HepG2 (cell line): Measurements from ENCODE around the gene ZNF394. TPM values are rescaled to one million over a fixed set of nuclear protein-coding genes. Genes with fewer than 3 reads are reported as not detected.

Experiments
- EP300 ChIP-seq, 3 experiments: sonication (generic) in 1 of 3; formaldehyde crosslinking in 1 of 3; IDR thresholded peaks; 2 replicates each; pipeline versions ENCODE4 v1.5.1 to v1.6.1; 2011 to 2020; ENCODE audit warnings: low read depth in 2 of 3, low read length in 2 of 3, borderline replicate concordance in 1 of 3, improper control_type of control experiment in 1 of 3, mild to moderate bottlenecking in 1 of 3, missing genetic modification reagents in 1 of 3, moderate library complexity in 1 of 3
- HHEX ChIP-seq: IDR thresholded peaks from 2 replicates; pipeline ENCODE4 v1.6.1; 2016; ENCODE audit warnings: control low read depth
- MATR3 ChIP-seq: sonication (generic); formaldehyde crosslinking; IDR thresholded peaks from 2 replicates; pipeline ENCODE4 v1.4.0; 2020; ENCODE audit warnings: missing genetic modification reagents
- NR1H2 ChIP-seq: sonication (generic); formaldehyde crosslinking; IDR thresholded peaks from 2 replicates; pipeline ENCODE4 v1.8.1; 2022; ENCODE audit warnings: low read depth, missing genetic modification reagents, borderline replicate concordance
- ZHX2 ChIP-seq, 2 experiments: sonication (generic) in 1 of 2; formaldehyde crosslinking in 1 of 2; IDR thresholded peaks; 2 replicates each; pipeline versions ENCODE4 v1.6.1 to v1.9.0; 2014 to 2022; ENCODE audit warnings: antibody characterized with exemption in 1 of 2, borderline replicate concordance in 1 of 2, inconsistent platforms in 1 of 2, low read depth in 1 of 2, missing genetic modification reagents in 1 of 2
- ZNF276 ChIP-seq: sonication (generic); formaldehyde crosslinking; IDR thresholded peaks from 2 replicates; pipeline ENCODE4 v1.4.0; 2020; ENCODE audit warnings: mild to moderate bottlenecking, low read depth, missing genetic modification reagents
- ZNF333 ChIP-seq: sonication (generic); formaldehyde crosslinking; IDR thresholded peaks from 2 replicates; pipeline ENCODE4 v1.4.0; 2020; ENCODE audit warnings: mild to moderate bottlenecking, missing genetic modification reagents, borderline replicate concordance
- ZNF350 ChIP-seq: sonication (generic); formaldehyde crosslinking; IDR thresholded peaks from 2 replicates; pipeline ENCODE4 v1.4.0; 2020; ENCODE audit warnings: mild to moderate bottlenecking, low read depth, missing genetic modification reagents, borderline replicate concordance
- ZNF354B ChIP-seq: sonication (generic); formaldehyde crosslinking; IDR thresholded peaks from 2 replicates; pipeline ENCODE4 v1.8.0; 2022; ENCODE audit warnings: mild to moderate bottlenecking, missing genetic modification reagents
- ZNF605 ChIP-seq: sonication (generic); formaldehyde crosslinking; IDR thresholded peaks from 2 replicates; pipeline ENCODE4 v1.8.0; 2022; ENCODE audit warnings: mild to moderate bottlenecking, missing genetic modification reagents
- ZNF646 ChIP-seq: sonication (generic); formaldehyde crosslinking; IDR thresholded peaks from 2 replicates; pipeline ENCODE4 v1.9.0; 2021; ENCODE audit warnings: mild to moderate bottlenecking, missing genetic modification reagents
- ZNF777 ChIP-seq: sonication (generic); formaldehyde crosslinking; IDR thresholded peaks from 2 replicates; pipeline ENCODE4 v1.4.0; 2020; ENCODE audit warnings: missing genetic modification reagents
- polyA plus RNA-seq, 8 experiments: library from polyadenylated mRNA; depleted of rRNA in 3 of 8; stranded (reverse) in 7 of 8; unstranded in 1 of 8; fragments of >200 nt; fragmentation: Illumina TruSeq in 4 of 8; extraction: Trizol in 4 of 8; gene quantifications; 2 replicates each; pipeline versions ENCODE4 v1.2.1 to v1.2.3, GENCODE V29; 2011 to 2016; ENCODE audit warnings: low read depth in 4 of 8, missing spikeins in 1 of 8, mixed read lengths in 1 of 8; ENCODE audit not compliant: insufficient read depth in 1 of 8
- total RNA-seq, 5 experiments: library from RNA; depleted of rRNA; stranded (reverse); fragments of >200 nt; fragmentation: Illumina TruSeq; extraction: Trizol; gene quantifications; 2 replicates each; pipeline ENCODE4 v1.2.3, GENCODE V29; 2016; ENCODE audit warnings: low read depth in 1 of 5

ZNF394 gene
- total and polyA plus RNA-seq, 2 of the 13 experiments (the other 11 are each of a cell fraction or from before 2014, with no cell fraction given) = 7.8 to 19.6 TPM

- TF ChIP-seq ZHX2 (IDR thresholded peaks at IDR 0.05; ENCODE audit: low read depth) (peak; percentile 78), ZHX2 (CRISPR knock-in tag; IDR thresholded peaks at IDR 0.05; ENCODE audit: borderline replicate concordance) (no peak), MATR3 (no peak), ZNF646 (CRISPR knock-in tag) (no peak), ZNF354B (CRISPR knock-in tag) (no peak), EP300 (IDR thresholded peaks at IDR 0.05; ENCODE audit: low read depth in 2 of 2, low read length in 2 of 2) (no peak), EP300 (CRISPR knock-in tag; IDR thresholded peaks at IDR 0.05; ENCODE audit: borderline replicate concordance) (no peak), ZNF276 (CRISPR knock-in tag) (no peak), NR1H2 (no peak), ZNF333 (CRISPR knock-in tag) (no peak), ZNF605 (CRISPR knock-in tag) (peak; percentile 92), HHEX (CRISPR knock-in tag) (no peak), ZNF777 (CRISPR knock-in tag) (0 out of 2 replicates have a peak, but pooled peaks have one; percentile 41), ZNF350 (peak; percentile 87; the same call in 1 of the 2 replicates)
These were observed 4.7 kb upstream of the ZNF394 start, which contains the start of gene ZKSCAN5 (continued) for GRCh38 chr7:99504603-99505323.
